Hematopoietic multipotent progenitor cell treated with erythropoietin and hydrocortisone succinate and interleukin-3 and kit ligand, for 17 days (in vitro differentiated cells): ENCODE results near the gene SLC39A11.

Source experiments
- DNase-seq: peaks from one replicate; pipeline ENCODE4 v3.0.0-alpha.2; 2015; ENCODE audit warnings: low spot score

Gene SLC39A11

GRCh38 chr17:72615627-72615991 lies 476.9 kb downstream of the SLC39A11 start:
- no peak for DNase-seq

GRCh38 chr17:72614871-72615626 lies 477.4 kb downstream of the SLC39A11 start:
- DNase-seq, result no peak

- DNase-seq, result no peak
Measured at GRCh38 chr17:72614476-72614870, 478.0 kb downstream of the SLC39A11 start.

- no peak for DNase-seq
Measured at GRCh38 chr17:72613806-72614292, 478.6 kb downstream of the SLC39A11 start.

- DNase-seq, result no peak
Measured at GRCh38 chr17:72613396-72613795, 479.1 kb downstream of the SLC39A11 start.

- DNase-seq, result no peak
Measured at GRCh38 chr17:72611172-72611571, 481.3 kb downstream of the SLC39A11 start.

GRCh38 chr17:72609501-72609900 lies 483.0 kb downstream of the SLC39A11 start:
- DNase-seq, result no peak

- no peak for DNase-seq
Measured at GRCh38 chr17:72608436-72608835, 484.1 kb downstream of the SLC39A11 start.

GRCh38 chr17:72606656-72607055 lies 485.8 kb downstream of the SLC39A11 start:
- DNase-seq, result no peak

GRCh38 chr17:72605543-72605942 lies 486.9 kb downstream of the SLC39A11 start:
- no peak for DNase-seq

- no peak for DNase-seq
Measured at GRCh38 chr17:72604518-72604917, 488.0 kb downstream of the SLC39A11 start.

GRCh38 chr17:72603420-72604242 lies 488.9 kb downstream of the SLC39A11 start:
- DNase-seq, result no peak

GRCh38 chr17:72602517-72603419 lies 489.7 kb downstream of the SLC39A11 start:
- no peak for DNase-seq

- DNase-seq, result no peak
Measured at GRCh38 chr17:72600934-72601333, 491.6 kb downstream of the SLC39A11 start.

- no peak for DNase-seq
Measured at GRCh38 chr17:72599891-72600290, 492.6 kb downstream of the SLC39A11 start.

- DNase-seq, result no peak
Measured at GRCh38 chr17:72598695-72599094, 493.8 kb downstream of the SLC39A11 start.

- no peak for DNase-seq
Measured at GRCh38 chr17:72597354-72598087, 495.0 kb downstream of the SLC39A11 start.
